Measurements from ENCODE around the gene HAUS5. TPM values are rescaled to one million over a fixed set of nuclear protein-coding genes. Genes with fewer than 3 reads are reported as not detected.

The HAUS5 gene
- total RNA-seq, 1 donor from 2014 or later = 5.3 TPM

DNA sequence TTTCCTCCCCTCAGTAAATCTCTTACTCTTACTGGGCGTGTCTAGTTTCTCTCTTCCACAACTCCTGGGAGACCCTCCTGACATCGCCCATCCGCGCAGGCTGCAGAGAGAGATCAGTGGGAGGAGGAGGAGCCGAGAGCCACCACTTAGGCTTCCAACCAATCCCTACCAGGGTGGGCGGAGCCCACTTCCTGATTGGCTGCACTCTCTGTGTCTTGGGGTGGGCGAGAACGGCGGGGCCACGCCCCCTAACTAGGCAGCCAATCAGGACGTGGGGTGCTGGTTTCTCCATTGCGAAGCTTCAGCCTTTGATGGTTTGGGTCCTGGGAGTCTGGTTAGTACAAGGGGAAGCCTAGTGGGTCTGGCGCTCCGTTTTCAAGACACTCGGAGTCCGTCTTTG is 26.7 kb upstream of the HAUS5 start, which contains the start of gene PMIS2:
TSS of gene PMIS2 (plus strand) at position 326 of the 400 bp plus-strand sequence. CDS start 87 bp downstream, outside the sequence.
- Mint-ChIP-seq H3K36me3 (ENCODE audit: low read depth, unreplicated experiment) (no peaks in the 10 kb centered on the region), H3K27me3 (ENCODE audit: low read depth, unreplicated experiment) (peaks cover 48% of the 10 kb centered on the region), H3K9me3 (ENCODE audit: unreplicated experiment) (peaks cover 7% of the 10 kb centered on the region), H3K27ac (ENCODE audit: unreplicated experiment) (peak within 1 kb of the TSS; percentile 43), H3K4me1 (ENCODE audit: low read depth, unreplicated experiment) (peaks cover 5% of the 10 kb centered on the region), H3K4me3 (ENCODE audit: unreplicated experiment) (peak within 1 kb of the TSS; percentile 14)
- no peaks in the 10 kb centered on the region for H3K4me1 ChIP-seq (ENCODE audit: insufficient read depth, low read length)
- H3K4me2 ChIP-seq (ENCODE audit: low read length) = no peak within 1 kb of the TSS
- no peak within 1 kb of the TSS for H2AFZ ChIP-seq (ENCODE audit: low read depth, low read length)
- peaks cover 5% of the 10 kb centered on the region for H3K27me3 ChIP-seq (ENCODE audit: insufficient read depth, low read length)
- no peak for FAIRE-seq
- DNase-seq (ENCODE audit: low read depth) = no peak
- H4K20me1 ChIP-seq (ENCODE audit: insufficient read depth, low read length) = no peaks in the 10 kb centered on the region
- H3K9me3 ChIP-seq (ENCODE audit: insufficient read depth, low read depth, low read length) = no peaks in the 10 kb centered on the region
- no peak within 1 kb of the TSS for H3K9ac ChIP-seq (ENCODE audit: low read length)
- H3K27ac ChIP-seq (ENCODE audit: low read depth, low read length) = no peak within 1 kb of the TSS
- H3K36me3 ChIP-seq (ENCODE audit: insufficient read depth, low read length) = no peaks in the 10 kb centered on the region
- TF ChIP-seq, protein P1, sequence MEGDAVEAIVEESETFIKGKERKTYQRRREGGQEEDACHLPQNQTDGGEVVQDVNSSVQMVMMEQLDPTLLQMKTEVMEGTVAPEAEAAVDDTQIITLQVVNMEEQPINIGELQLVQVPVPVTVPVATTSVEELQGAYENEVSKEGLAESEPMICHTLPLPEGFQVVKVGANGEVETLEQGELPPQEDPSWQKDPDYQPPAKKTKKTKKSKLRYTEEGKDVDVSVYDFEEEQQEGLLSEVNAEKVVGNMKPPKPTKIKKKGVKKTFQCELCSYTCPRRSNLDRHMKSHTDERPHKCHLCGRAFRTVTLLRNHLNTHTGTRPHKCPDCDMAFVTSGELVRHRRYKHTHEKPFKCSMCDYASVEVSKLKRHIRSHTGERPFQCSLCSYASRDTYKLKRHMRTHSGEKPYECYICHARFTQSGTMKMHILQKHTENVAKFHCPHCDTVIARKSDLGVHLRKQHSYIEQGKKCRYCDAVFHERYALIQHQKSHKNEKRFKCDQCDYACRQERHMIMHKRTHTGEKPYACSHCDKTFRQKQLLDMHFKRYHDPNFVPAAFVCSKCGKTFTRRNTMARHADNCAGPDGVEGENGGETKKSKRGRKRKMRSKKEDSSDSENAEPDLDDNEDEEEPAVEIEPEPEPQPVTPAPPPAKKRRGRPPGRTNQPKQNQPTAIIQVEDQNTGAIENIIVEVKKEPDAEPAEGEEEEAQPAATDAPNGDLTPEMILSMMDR (IDR thresholded peaks at IDR 0.05; ENCODE audit: insufficient read depth, low read depth, low read length) = no peak
- TF ChIP-seq EZH2 (IDR thresholded peaks at IDR 0.05; ENCODE audit: insufficient read depth, low read length) = no peak
- H3K4me3 ChIP-seq (ENCODE audit: insufficient read depth, low read depth, low read length) = no peak within 1 kb of the TSS
- no peaks in the 10 kb centered on the region for H3K79me2 ChIP-seq (ENCODE audit: insufficient read depth, low read length)

DNA sequence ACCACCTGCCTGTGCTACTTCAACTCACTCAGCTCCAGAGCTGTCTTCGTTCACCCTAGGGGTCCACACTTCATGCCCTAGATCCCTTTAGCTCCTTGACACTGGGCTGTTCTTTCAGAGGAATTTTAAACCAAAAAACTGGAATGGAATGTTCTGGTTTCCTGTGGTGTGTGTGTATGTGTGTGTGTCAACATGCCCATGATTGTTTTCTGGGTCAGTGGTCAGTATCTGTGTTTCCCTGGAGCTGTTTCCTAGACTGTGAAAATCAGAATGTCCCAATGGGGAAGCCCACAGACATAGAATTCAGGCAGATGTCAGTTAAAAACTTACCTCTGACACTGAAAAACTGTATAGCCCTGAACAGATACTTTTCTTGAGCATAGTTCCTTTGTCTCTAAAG is 25.2 kb upstream of the HAUS5 start:
- H2AFZ ChIP-seq (ENCODE audit: low read depth, low read length) = no peak overlapping the region
- H3K27me3 Mint-ChIP-seq (ENCODE audit: low read depth, unreplicated experiment) = peaks cover 47% of the 10 kb centered on the region
- H3K36me3 ChIP-seq (ENCODE audit: insufficient read depth, low read length) = no peaks in the 10 kb centered on the region
- no peak overlapping the region for H3K4me3 ChIP-seq (ENCODE audit: insufficient read depth, low read depth, low read length)
- no peaks in the 10 kb centered on the region for H3K4me1 ChIP-seq (ENCODE audit: insufficient read depth, low read length)
- H3K9ac ChIP-seq (ENCODE audit: low read length) = no peak overlapping the region
- peaks cover 5% of the 10 kb centered on the region for H3K4me1 Mint-ChIP-seq (ENCODE audit: low read depth, unreplicated experiment)
- H3K27ac ChIP-seq (ENCODE audit: low read depth, low read length) = no peak overlapping the region
- H3K9me3 Mint-ChIP-seq (ENCODE audit: unreplicated experiment) = peaks cover 7% of the 10 kb centered on the region
- TF ChIP-seq, protein P1 (IDR thresholded peaks at IDR 0.05; ENCODE audit: insufficient read depth, low read depth, low read length) = no peak
- TF ChIP-seq EZH2 (IDR thresholded peaks at IDR 0.05; ENCODE audit: insufficient read depth, low read length) = no peak
- H4K20me1 ChIP-seq (ENCODE audit: insufficient read depth, low read length) = no peaks in the 10 kb centered on the region
- peaks cover 5% of the 10 kb centered on the region for H3K27me3 ChIP-seq (ENCODE audit: insufficient read depth, low read length)
- H3K27ac Mint-ChIP-seq (ENCODE audit: unreplicated experiment) = no peak overlapping the region
- no peaks in the 10 kb centered on the region for H3K36me3 Mint-ChIP-seq (ENCODE audit: low read depth, unreplicated experiment)
- no peaks in the 10 kb centered on the region for H3K9me3 ChIP-seq (ENCODE audit: insufficient read depth, low read depth, low read length)
- no peak for FAIRE-seq
- no peaks in the 10 kb centered on the region for H3K79me2 ChIP-seq (ENCODE audit: insufficient read depth, low read length)
- no peak overlapping the region for H3K4me2 ChIP-seq (ENCODE audit: low read length)
- H3K4me3 Mint-ChIP-seq (ENCODE audit: unreplicated experiment) = no peak overlapping the region
- no peak for DNase-seq (ENCODE audit: low read depth)

DNA sequence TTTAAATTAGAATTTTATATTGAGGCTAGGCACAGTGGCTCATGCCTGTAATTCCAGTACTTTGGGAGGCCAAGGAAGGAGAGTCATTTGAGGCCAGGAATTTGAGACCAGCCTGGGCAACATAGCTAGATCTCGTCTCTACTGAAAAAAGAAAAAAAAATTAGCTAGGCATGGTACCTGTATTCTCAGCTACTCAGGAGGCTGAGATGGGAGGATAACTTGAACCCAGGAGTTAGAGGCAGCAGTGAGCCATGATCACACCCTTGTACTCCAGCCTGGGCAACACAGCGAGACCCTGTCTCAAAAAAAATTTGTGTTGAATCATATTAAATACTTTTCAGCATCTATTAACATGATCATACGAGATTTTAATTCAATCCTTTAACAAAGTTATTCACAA is 21.7 kb upstream of the HAUS5 start:
- Histone ChIP-seq H3K27me3 (ENCODE audit: insufficient read depth, low read length) (no peaks in the 10 kb centered on the region), H3K4me1 (ENCODE audit: insufficient read depth, low read length) (no peaks in the 10 kb centered on the region), H3K9ac (ENCODE audit: low read length) (no peak overlapping the region), H2AFZ (ENCODE audit: low read depth, low read length) (no peak overlapping the region), H3K36me3 (ENCODE audit: insufficient read depth, low read length) (no peaks in the 10 kb centered on the region), H3K4me2 (ENCODE audit: low read length) (no peak overlapping the region), H4K20me1 (ENCODE audit: insufficient read depth, low read length) (no peaks in the 10 kb centered on the region), H3K4me3 (ENCODE audit: insufficient read depth, low read depth, low read length) (no peak overlapping the region), H3K9me3 (ENCODE audit: insufficient read depth, low read depth, low read length) (no peaks in the 10 kb centered on the region), H3K79me2 (ENCODE audit: insufficient read depth, low read length) (no peaks in the 10 kb centered on the region), H3K27ac (ENCODE audit: low read depth, low read length) (no peak overlapping the region)
- H3K4me3 Mint-ChIP-seq (ENCODE audit: unreplicated experiment) = no peak overlapping the region
- no peak for DNase-seq (ENCODE audit: low read depth)
- H3K27me3 Mint-ChIP-seq (ENCODE audit: low read depth, unreplicated experiment) = peaks cover 24% of the 10 kb centered on the region
- H3K4me1 Mint-ChIP-seq (ENCODE audit: low read depth, unreplicated experiment) = peaks cover 5% of the 10 kb centered on the region
- H3K27ac Mint-ChIP-seq (ENCODE audit: unreplicated experiment) = no peak overlapping the region
- H3K36me3 Mint-ChIP-seq (ENCODE audit: low read depth, unreplicated experiment) = no peaks in the 10 kb centered on the region
- FAIRE-seq = no peak
- peaks cover 3% of the 10 kb centered on the region for H3K9me3 Mint-ChIP-seq (ENCODE audit: unreplicated experiment)
- TF ChIP-seq, protein P1 (IDR thresholded peaks at IDR 0.05; ENCODE audit: insufficient read depth, low read depth, low read length) = no peak
- no peak for TF ChIP-seq EZH2 (IDR thresholded peaks at IDR 0.05; ENCODE audit: insufficient read depth, low read length)

Measured in astrocyte (in vitro differentiated cells and primary cell).